HG03354 (cell line): ENCODE data around the gene HES7.
"Not testable (repeated sequence)": the region's sequence is repeated elsewhere in the genome, so short reads cannot be mapped to it uniquely, and the experiment has no call there.

Source experiments
- ATAC-seq: cut with Tn5 transposase; IDR thresholded peaks from one replicate; pipeline ENCODE4 v1.9.1; 2021; ENCODE audit warnings: mild to moderate bottlenecking; ENCODE audit not compliant: unreplicated experiment, poor library complexity, severe bottlenecking

The HES7 gene

DNA sequence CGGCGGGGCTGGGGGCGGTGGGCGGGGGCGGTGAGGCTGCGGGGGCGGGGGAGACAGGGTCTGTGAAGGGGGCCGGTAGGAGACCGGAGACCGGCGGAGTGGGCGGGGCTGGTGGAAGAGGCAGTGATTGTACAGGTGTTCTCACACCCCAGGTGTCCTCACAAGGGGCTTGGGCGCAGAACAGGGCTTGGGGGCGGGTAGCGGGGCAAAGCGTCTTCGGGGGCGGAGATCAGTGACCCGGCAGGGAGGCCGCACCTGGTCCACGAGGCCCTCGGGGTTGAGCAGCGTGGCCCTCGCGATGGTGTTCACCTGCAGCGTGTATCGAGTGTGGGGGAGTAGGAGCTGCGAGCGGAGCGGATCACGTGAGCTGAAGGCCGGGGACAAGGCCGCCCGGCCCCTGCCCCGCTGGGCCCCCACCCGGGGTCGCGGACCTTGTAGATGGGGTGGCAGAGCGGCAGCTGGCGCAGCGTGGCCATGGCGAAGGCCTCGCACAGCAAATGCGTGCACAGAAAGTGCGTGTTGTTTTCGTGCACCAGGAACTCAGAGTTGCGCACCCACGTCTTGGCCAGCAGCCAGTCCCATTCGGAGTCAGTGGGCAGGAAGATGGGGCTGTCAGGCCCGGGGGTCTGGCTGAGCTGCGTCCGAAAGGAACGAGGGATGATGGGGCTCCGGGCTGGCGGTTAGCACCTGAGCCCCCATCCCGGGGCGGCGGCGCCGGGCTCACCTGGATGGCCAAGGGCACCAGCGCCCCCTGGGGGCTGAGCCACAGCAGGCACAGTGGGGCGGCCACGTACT lies 14.0 kb downstream of the HES7 start:
- no peak for ATAC-seq

DNA sequence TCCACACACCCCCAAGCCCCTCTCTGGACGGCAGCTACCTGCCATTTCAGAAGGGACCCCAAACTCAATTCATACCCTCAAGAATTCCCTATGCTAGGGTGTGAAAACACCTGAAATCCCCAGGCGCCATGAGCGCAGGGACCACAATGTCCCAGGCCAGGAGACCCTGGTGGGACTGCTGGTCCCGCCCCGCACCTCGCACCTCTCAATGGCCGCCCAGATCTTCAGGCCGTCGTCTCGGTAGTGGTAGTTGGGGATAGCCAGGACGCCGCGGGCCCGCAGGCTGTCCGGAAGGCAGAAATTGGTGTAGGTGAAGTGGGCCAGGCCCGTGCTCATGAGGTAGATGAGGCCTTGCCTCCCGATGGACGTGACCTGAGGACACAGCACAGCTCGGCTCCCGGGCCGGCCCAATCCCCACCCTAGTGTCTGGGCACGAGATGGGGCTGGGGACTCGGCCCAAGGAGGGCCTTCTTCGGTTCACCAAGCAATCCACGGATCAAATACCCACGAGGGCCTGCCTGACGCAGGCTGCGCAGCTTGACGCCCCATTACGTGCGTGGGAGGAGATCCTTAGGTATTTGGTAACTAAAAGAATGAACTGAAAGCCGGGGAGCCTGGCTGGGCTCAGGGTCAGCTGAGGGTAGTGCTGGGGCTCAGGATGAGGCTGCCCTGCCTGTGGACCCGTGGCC lies 14.8 kb downstream of the HES7 start:
- no peak for ATAC-seq

DNA sequence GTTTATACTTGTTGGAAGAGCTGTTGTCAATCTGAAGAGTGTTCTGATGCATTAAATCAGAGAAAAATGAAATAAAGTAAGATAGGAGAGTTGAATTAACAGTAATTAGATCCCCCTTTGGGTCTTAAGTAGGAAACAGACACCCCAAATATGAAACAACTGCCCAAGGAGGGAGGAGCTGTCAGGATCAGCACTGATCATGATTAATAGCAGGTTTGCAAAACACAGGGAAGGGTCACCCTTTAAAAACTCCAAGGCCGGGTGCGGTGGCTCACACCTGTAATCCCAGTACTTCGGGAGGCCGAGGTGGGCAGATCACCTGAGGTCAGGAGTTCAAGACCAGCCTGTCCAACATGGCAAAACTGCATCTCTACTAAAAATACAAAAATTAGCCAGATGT lies 16.9 kb downstream of the HES7 start:
- not testable (repeated sequence) for ATAC-seq

DNA sequence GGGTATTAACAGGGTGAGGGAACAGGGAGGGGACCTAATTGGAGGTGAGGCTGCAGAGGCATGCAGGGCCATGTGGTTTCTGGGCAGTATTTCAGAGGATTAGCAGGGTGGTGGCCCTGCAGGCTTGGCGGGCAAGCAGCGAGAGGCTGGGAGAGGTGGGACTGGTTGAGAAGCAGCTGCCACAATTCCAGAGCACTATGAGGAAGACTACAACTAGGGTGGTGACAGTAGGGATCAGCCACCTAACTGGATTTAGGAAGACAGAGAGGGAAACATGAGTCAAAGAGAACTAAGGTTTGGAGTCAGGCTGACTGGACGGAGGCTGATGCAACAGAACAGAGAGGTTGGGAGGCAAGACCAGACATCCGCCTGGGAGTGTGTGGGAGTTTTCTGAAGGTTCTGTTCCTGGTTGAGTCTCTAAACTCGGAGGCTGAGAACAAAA lies 17.9 kb downstream of the HES7 start:
- no peak for ATAC-seq

DNA sequence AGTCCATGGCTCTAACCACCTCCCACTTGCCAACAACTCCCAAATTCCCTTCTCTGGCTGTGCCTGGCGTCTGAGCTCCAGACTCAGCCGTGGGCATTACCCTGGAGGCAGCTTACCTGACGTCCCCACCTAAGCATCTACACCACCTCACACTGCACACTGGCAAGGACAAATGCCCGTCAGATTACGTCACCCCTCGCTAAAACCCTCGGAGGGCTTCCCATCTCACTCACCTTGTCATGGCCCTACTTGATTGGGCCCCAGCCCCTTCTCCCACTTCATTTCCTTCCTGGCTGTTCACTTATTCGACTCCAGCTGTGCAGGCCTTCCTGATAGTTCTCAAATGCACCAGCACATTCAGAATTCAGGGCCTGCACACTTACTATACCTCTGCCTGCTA lies 19.0 kb downstream of the HES7 start:
- ATAC-seq: no peak

DNA sequence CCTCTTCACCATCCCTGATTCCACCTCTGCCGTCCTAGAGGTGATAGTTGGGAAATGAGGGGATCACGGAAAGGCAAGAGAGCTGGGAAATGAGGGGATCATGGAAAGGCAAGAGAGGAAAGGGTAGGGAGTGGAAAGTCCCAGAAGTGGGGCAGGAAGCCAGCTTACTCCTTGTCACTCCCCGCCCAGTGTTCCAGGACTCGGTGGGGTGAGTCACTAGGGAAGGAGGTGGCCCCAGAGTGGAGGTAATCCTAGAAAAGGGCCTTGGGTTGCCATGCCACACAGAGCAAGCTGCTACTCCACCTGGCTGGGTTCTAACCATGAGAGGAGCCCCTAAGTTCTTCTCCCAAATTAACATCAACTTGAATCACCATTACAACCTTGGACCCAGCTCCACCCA lies 20.4 kb downstream of the HES7 start:
- ATAC-seq: no peak

DNA sequence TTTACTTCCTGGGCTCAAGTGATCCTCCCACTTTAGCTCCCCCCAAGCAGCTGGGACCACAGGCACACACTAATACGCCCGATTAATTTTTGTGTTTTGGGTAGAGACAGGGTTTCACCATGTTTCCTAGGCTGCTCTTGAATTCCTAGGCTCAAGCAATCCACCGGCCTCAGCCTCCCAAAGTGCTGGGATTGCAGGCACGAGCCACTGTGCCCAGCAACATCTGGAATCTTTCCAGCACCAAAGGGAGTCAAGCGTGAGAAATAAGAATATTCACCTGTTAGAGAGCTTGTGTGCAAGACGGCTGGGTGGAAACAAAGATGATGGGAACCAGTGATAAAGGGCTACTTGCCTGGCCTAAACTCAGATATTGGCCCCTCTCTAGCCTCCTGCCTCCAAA lies 22.2 kb downstream of the HES7 start:
- ATAC-seq: no peak

DNA sequence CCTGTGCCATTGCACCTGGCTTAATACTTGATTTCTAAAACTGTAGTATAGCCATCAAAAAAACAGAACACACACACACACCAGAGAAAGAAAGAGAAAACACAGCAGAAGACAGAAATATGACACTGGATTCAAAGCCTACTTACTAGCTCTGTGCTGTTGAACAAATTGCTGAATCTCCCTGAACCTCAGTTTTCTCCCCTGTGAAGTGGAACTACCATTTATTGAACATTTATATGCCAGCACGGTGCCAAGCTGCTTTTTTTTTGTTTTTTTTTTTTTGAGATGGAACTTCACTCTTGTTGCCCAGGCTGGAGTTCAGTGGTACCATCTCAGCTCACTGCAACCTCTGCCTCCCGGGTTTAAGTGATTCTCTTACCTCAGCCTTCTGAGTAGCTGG lies 23.1 kb downstream of the HES7 start:
- no peak for ATAC-seq

DNA sequence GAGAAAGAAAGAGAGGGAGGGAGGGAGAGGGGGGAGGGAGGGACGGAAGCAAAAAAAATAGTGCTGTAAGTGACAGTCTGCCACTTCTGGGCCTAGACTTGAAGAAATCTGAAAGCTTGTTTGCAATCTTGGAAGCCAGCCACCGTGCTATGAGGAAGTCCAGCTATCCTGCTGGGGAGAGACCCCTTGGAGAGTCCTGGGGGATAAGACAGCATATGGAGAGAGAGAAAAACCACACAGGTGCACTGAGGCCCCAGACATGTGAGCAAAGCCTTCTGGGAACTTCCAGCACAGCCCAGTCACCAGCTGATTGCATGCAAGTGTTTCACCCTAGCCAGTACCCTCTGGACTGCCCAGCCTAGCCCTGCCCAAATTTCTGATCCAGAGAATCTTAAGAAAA lies 23.8 kb downstream of the HES7 start:
- no peak for ATAC-seq

DNA sequence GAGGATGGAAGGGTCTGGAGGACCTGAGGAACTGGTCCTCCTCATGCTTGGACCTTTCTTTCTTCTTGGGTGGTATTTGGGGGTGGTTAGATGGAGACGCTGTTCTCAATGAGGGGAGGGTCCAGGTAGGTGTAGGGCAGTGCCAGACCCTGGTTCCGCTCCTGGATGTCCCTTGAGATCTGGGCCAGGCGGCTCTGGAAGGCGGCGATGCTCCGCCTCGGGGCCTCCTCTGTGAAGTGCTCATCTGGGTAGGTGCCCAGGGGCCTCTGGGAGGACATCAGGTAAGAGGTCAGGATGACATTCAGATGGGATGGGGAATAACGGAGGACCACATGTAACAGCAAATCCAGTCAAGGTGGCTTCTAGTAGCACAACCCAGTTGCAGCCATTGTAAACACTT lies 27.4 kb downstream of the HES7 start:
- no peak for ATAC-seq

DNA sequence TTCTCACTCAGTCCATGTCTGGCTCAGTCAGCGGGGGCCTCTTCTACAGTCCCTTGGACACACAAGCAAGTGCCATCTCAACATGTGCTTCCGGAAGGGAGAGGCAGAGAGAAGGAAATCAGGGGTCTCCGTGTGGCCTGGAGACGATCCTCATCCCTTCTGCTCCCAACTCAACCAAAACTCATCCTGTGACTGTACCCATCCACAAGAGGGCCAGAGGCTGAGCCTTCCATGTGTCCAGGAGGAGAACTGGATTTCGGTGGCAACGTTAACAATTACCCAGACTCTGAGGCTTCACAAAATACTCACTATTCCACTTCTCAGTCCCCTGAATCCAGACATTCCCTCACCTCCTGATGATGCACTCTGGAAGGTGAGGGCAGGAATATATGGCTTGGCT lies 28.5 kb downstream of the HES7 start:
- no peak for ATAC-seq

DNA sequence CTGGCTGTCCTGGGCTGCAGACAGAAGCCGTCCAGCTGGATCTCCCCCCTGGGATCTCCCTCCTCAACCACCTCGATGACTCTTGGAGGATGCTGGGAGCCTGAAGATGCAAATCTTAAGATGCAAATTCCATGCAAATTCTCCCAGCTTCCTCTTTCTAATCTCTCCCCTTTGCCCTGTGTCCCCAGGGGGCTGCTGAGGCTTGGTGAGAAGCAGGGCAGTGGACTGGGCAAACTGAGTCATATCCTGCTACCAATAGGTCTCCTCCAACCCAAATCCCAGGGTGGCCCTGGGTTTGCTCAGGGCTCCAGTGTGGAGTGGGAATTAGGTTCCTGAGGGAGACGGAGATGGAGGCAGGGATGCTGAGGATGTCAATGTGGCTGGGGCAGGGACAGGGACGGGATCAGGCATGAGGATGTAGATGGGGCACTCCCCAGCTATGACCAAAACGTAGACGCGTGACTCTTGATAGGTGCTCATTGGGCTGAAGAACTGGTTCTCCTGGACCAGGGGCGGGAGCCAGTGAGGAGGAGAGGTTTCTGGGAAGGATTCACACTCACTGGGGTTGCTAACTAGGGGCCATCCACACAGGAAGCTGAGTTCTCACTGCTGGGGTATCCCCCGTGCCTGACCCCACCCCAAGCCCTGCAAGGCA lies 32.7 kb downstream of the HES7 start:
- peak; percentile 79 for ATAC-seq

DNA sequence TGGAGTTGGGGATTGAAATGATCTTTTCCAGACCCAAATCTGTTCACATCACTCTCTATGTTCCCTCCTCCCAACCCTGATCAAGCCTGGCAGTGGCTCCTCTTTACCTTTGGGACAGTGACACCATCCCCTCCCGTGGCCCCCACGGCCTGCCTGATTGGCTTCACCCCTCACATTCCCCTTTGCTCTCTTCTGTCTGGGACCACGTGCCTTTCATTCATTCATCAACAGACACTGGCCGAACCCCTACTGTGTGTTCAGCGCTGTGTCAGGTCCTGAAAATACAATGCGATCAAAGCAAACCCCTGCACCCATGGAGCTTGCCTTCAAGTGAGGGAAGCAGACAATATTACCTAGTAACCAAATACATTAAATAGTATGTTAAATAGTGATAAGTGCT lies 34.2 kb downstream of the HES7 start:
- ATAC-seq: no peak

DNA sequence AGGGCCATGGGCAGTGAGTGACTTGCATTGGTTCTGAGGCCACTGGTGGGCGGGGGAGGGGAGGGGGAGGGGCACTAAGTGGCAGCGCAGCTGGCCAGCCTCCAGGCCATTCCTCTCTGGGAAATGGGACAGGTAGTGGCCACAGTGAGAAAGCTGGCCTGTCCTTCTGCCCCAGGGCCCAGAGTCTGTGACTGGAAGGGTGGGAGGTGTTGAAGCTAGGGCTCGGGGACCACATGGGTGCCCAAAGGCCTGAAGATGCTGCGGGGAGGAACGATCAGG lies 36.0 kb downstream of the HES7 start:
- no peak for ATAC-seq

DNA sequence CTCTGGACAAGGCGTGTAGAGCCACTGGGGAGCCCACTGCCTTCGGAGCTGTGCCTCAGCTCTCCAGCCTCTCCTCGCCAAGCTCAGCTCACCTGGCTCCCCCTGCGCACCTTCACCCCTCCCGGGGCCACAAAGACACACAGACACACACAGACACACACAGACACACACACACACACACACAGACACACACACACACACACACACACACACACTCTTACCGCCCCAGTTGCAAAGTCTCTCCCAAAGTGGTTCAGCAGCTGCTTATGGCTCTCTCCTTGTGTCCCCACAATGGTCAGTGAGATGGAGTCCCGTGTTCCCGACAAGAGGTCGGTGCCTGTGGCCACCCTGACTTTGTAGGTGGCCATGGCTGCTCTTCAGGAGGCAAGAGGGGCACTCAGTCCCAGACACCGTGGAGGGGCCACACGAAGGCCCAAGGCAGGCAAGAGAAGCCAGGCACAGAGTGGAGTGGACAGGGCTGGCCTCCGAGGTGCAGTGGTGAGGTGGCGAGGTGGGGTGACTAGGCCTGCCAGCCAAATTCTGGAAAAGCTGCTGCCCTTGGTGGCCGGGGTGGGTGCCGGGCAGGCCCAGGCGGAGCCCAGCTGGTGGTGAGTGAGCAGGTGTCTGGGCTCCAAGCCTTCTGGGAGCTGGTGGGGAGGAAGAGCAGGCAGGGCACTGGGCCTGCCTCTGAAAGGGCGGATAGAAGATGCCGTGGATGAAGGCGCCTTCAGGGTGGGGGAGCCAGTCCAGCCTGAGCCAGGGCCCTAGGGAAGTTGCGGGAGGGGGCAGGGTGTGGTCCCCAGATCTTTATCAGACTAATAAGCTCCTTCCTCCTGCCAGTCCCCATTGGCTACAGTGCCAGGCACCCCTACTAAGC lies 36.6 kb downstream of the HES7 start, which contains the start of gene ALOX12B:
Gene ALOX12B (minus strand): TSS at position 642 of the 877 bp plus-strand sequence. CDS start 274 bp downstream, at position 368.
- ATAC-seq: no peak

DNA sequence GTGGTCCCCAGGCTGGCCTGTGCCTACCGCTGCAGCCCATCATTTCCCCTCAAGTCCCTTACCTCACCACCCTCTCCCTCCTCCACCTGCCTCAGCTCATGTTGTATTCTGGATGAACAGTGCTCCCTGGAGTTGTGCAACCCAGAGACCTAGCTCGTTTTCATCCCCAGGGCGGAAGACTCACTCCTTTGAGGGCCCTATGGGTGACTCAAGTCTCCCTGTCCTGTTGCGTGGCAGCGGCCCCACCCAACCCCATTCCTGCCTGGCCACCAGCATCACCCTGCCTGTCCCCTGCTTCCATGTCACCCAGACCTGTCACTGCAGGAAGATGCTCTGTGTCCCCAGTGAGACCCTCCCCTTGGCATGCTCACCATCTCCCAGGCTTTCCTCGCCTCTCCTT lies 39.7 kb downstream of the HES7 start:
- no peak for ATAC-seq

DNA sequence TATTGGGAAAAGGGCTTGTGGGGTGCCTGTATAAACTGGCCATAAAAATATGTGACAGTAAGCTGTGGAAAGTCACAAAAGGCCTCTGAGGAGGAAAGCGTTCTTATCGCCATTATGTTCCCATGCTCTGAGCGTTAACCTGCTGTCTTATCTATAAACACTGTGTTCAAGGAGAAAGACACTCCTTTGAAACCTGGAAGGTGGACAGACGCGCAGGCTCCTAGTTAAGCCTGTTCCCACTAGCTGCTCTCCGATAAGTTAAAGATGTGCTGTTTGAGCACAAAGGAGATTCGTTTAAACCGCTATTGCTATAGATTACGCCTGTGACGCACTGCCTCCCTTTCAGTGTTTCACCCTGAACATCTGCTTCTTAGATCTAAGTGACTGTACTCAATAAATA lies 41.6 kb downstream of the HES7 start:
- no peak for ATAC-seq

DNA sequence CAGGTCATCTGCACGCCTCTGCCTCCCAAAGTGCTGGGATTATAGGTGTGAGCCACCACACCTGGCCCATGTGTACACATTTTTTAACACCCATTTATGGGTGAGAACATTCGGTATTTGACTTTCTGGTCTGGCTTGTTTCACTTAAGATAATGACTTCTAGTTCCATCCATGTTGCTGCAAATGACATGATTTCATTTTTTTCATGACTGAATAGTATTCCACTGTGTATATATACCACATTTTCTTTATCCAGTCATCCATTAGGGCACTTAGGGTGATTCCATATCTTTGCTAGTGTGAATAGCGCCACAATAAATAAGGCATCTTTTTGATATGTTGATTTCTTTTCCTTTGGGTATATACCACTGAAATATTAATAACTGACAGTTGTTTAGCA lies 42.0 kb downstream of the HES7 start:
- no peak for ATAC-seq

DNA sequence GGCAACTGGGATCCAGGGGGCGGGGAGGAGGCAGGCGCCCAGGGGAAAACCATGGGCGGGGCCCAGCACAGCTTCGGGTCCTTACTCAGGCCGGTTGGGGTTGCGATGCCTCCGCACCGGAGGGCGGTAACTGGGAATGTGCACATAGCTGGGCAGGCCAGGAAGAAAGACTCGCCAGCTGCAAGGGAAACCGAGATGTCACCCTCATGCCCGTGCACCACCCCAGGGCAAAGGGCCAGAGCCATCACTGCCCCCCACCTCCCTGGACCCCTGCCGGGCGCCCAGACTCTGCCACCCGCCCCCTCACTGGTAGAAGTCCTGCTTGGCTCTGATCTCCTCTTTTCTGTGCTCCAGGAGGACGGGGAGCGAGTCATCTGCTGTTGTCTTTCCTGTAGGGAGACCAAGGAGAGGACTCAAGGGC lies 43.1 kb downstream of the HES7 start:
- ATAC-seq: no peak

DNA sequence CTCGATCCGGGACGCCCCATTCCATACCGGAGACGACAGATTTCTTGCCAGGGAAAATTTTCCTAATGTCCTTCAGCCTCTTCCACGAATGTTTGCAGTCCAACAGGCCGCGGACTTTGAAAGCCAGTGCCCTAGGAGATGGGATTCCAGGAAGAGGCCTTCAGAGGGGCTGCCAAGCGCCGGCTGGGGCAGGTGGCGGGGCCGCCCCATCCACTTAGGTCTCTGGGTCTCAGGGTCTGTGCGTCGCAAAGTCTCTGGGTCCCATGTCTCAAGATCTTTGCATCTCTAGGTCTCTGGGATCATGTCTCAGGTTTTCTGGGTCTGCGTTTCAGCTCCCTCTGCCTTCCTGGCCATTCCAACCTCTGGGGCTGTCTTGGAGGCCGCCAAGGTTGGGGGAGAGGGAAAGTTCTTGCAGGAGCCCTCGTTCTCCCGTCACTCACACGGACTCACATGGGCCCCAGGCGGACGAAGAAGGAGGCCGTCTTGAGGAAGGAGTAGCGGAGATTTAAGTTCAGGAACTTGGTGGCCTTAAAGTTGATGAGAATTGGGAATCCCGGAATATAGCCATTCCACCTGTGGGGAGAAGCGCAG lies 43.6 kb downstream of the HES7 start:
- ATAC-seq: no peak
